Esophagus (tissue), 2 donors: ENCODE data around the gene KRTAP25-1. TPM values are rescaled to one million over a fixed set of nuclear protein-coding genes. Genes with fewer than 3 reads are reported as not detected.

Source experiments
- H3K27ac ChIP-seq, 2 donors: one replicate each; pipeline ENCODE4 v1.5.1; 2013; ENCODE audit warnings: low read depth in 2 of 2, mild to moderate bottlenecking in 2 of 2, inconsistent platforms in 1 of 2, low read length in 1 of 2, moderate library complexity in 1 of 2
- H3K27me3 ChIP-seq, 2 donors: one replicate each; pipeline ENCODE4 v1.6.1; 2013; ENCODE audit warnings: low read length in 2 of 2, control low read depth in 1 of 2, mild to moderate bottlenecking in 1 of 2; ENCODE audit not compliant: insufficient read depth in 2 of 2, control insufficient read depth in 1 of 2
- H3K36me3 ChIP-seq, 2 donors: one replicate each; pipeline ENCODE4 v1.6.1; 2013; ENCODE audit warnings: low read length in 1 of 2; ENCODE audit not compliant: control insufficient read depth in 2 of 2, insufficient read depth in 2 of 2
- H3K4me1 ChIP-seq, 2 donors: one replicate each; pipeline ENCODE4 v1.6.1; 2013; ENCODE audit warnings: low read length in 1 of 2; ENCODE audit not compliant: control insufficient read depth in 2 of 2, insufficient read depth in 2 of 2
- H3K4me3 ChIP-seq, 2 donors: one replicate each; pipeline ENCODE4 v1.5.1; 2013; ENCODE audit warnings: low read length in 2 of 2, mild to moderate bottlenecking in 2 of 2, low read depth in 1 of 2, moderate library complexity in 1 of 2
- H3K9me3 ChIP-seq, 2 donors: one replicate each; pipeline ENCODE4 v1.6.1; 2013; ENCODE audit warnings: mild to moderate bottlenecking in 2 of 2, low read depth in 1 of 2, low read length in 1 of 2, moderate library complexity in 1 of 2; ENCODE audit not compliant: control insufficient read depth in 2 of 2, insufficient read depth in 1 of 2
- WGBS, 2 donors: extraction: QIAGEN DNeasy Blood & Tissue Kit; methylation state at CpG; one replicate each; pipeline ENCODE4 v1.1.7; 2013; 5-methylcytosine and 5-hydroxymethylcytosine counted together
- polyA plus RNA-seq, 2 donors: library from polyadenylated mRNA; stranded (reverse); fragments of 200-250 nt; gene quantifications; one replicate each; pipeline ENCODE4 v1.2.3, GENCODE V29; 2013
- donor health status: healthy with polysubstance abuse.
- donor health status: Bipolar disorder and iron deficiency.

KRTAP25-1 gene
- polyA plus RNA-seq = not detected

- Histone ChIP-seq H3K4me1 (no peaks in the 10 kb centered on the region), H3K27ac (no peak within 1 kb of the TSS), H3K36me3 (no peaks in the 10 kb centered on the region), H3K4me3 (no peak within 1 kb of the TSS), H3K27me3 (no peaks in the 10 kb centered on the region), H3K9me3 (no peaks in the 10 kb centered on the region)
- 87 to 92% methylated on average over 2 of the region's 2 CpGs for WGBS, 2 donors
Observed at GRCh38 chr21:30289215-30289614, at the start of gene KRTAP25-1. Gene KRTAP25-1 (minus strand): TSS chr21:30289514. CDS start chr21:30289490, 24 bp downstream.

GRCh38 chr21:30338717-30339116, 49.4 kb upstream of the KRTAP25-1 start:
- Histone ChIP-seq H3K4me1 (no peaks in the 10 kb centered on the region), H3K4me3 (no peak overlapping the region), H3K27me3 (no peaks in the 10 kb centered on the region), H3K36me3 (no peaks in the 10 kb centered on the region), H3K9me3 (no peaks in the 10 kb centered on the region), H3K27ac (no peak overlapping the region)
- WGBS, 2 donors = 65 to 69% methylated on average over 4 of the region's 4 CpGs

- Histone ChIP-seq H3K27me3 (no peaks in the 10 kb centered on the region), H3K4me1 (no peaks in the 10 kb centered on the region), H3K4me3 (no peak overlapping the region), H3K9me3 (no peaks in the 10 kb centered on the region), H3K36me3 (no peaks in the 10 kb centered on the region), H3K27ac (no peak overlapping the region)
Observed at GRCh38 chr21:30337772-30338171, 48.5 kb upstream of the KRTAP25-1 start.

GRCh38 chr21:30337276-30337744, 48.0 kb upstream of the KRTAP25-1 start, which contains the start of gene KRTAP27-1:
Gene KRTAP27-1 (minus strand): TSS chr21:30337694. CDS start chr21:30337668, 26 bp downstream.
- H3K4me1 ChIP-seq = no peaks in the 10 kb centered on the region
- 85 to 86% methylated on average over 6 of the region's 6 CpGs for WGBS, 2 donors
- no peak within 1 kb of the TSS for H3K4me3 ChIP-seq
- no peaks in the 10 kb centered on the region for H3K27me3 ChIP-seq
- no peaks in the 10 kb centered on the region for H3K36me3 ChIP-seq
- no peaks in the 10 kb centered on the region for H3K9me3 ChIP-seq
- no peak within 1 kb of the TSS for H3K27ac ChIP-seq

- H3K27me3 ChIP-seq = no peaks in the 10 kb centered on the region
- 56 to 65% methylated on average over 2 of the region's 2 CpGs for WGBS, 2 donors
- H3K36me3 ChIP-seq = no peaks in the 10 kb centered on the region
- no peak overlapping the region for H3K27ac ChIP-seq
- H3K4me1 ChIP-seq = no peaks in the 10 kb centered on the region
- no peak overlapping the region for H3K4me3 ChIP-seq
- H3K9me3 ChIP-seq = no peaks in the 10 kb centered on the region
Observed at GRCh38 chr21:30336596-30336995, 47.3 kb upstream of the KRTAP25-1 start.

GRCh38 chr21:30333736-30334135, 44.4 kb upstream of the KRTAP25-1 start:
- H3K27ac ChIP-seq = no peak overlapping the region
- no peaks in the 10 kb centered on the region for H3K4me1 ChIP-seq
- WGBS, 2 donors = 79% methylated on average over 3 of the region's 3 CpGs
- no peaks in the 10 kb centered on the region for H3K36me3 ChIP-seq
- no peaks in the 10 kb centered on the region for H3K27me3 ChIP-seq
- H3K4me3 ChIP-seq = no peak overlapping the region
- H3K9me3 ChIP-seq = no peaks in the 10 kb centered on the region

- no peak overlapping the region for H3K27ac ChIP-seq
- H3K36me3 ChIP-seq = no peaks in the 10 kb centered on the region
- no peaks in the 10 kb centered on the region for H3K9me3 ChIP-seq
- H3K27me3 ChIP-seq = no peaks in the 10 kb centered on the region
- no peak overlapping the region for H3K4me3 ChIP-seq
- 88 to 93% methylated on average over 2 of the region's 2 CpGs for WGBS, 2 donors
- H3K4me1 ChIP-seq = no peaks in the 10 kb centered on the region
Observed at GRCh38 chr21:30332681-30333080, 43.4 kb upstream of the KRTAP25-1 start.

GRCh38 chr21:30329203-30329875, 40.0 kb upstream of the KRTAP25-1 start:
- Histone ChIP-seq H3K4me1 (no peaks in the 10 kb centered on the region), H3K4me3 (no peak overlapping the region), H3K27ac (no peak overlapping the region), H3K27me3 (no peaks in the 10 kb centered on the region), H3K36me3 (no peaks in the 10 kb centered on the region), H3K9me3 (no peaks in the 10 kb centered on the region)
- 71 to 72% methylated on average over 4 of the region's 4 CpGs for WGBS, 2 donors

GRCh38 chr21:30326390-30326789, 37.1 kb upstream of the KRTAP25-1 start:
- H3K4me3 ChIP-seq = no peak overlapping the region
- no peaks in the 10 kb centered on the region for H3K4me1 ChIP-seq
- H3K27me3 ChIP-seq = no peaks in the 10 kb centered on the region
- H3K36me3 ChIP-seq = no peaks in the 10 kb centered on the region
- H3K27ac ChIP-seq = no peak overlapping the region
- H3K9me3 ChIP-seq = no peaks in the 10 kb centered on the region

GRCh38 chr21:30320215-30320614, 30.9 kb upstream of the KRTAP25-1 start, which contains the start of gene KRTAP26-1:
Gene KRTAP26-1 (minus strand): TSS chr21:30320315. CDS start chr21:30320035, 280 bp downstream.
- 80 to 90% methylated on average over 2 of the region's 2 CpGs for WGBS, 2 donors
- no peak within 1 kb of the TSS for H3K27ac ChIP-seq
- no peaks in the 10 kb centered on the region for H3K4me1 ChIP-seq
- no peaks in the 10 kb centered on the region for H3K36me3 ChIP-seq
- H3K4me3 ChIP-seq = no peak within 1 kb of the TSS
- H3K27me3 ChIP-seq = no peaks in the 10 kb centered on the region
- peaks cover 0 to 2% of the 10 kb centered on the region in 2 donors for H3K9me3 ChIP-seq
